GM10266 (cell line): ENCODE measurements around the gene CEP290.
"Not testable (repeated sequence)": the region's sequence is repeated elsewhere in the genome, so short reads cannot be mapped to it uniquely, and the experiment has no call there.

Source experiments
- DNase-seq: peaks from one replicate; pipeline ENCODE4 v3.0.0; 2012; ENCODE audit errors: extremely low spot score
- TF ChIP-seq, protein P1 (sequence below): IDR thresholded peaks from 2 replicates; pipeline ENCODE4 v1.5.1; 2012; ENCODE audit warnings: mild to moderate bottlenecking, low read depth; ENCODE audit not compliant: control insufficient read depth, insufficient read depth; ENCODE audit errors: missing control alignments

Gene CEP290

DNA sequence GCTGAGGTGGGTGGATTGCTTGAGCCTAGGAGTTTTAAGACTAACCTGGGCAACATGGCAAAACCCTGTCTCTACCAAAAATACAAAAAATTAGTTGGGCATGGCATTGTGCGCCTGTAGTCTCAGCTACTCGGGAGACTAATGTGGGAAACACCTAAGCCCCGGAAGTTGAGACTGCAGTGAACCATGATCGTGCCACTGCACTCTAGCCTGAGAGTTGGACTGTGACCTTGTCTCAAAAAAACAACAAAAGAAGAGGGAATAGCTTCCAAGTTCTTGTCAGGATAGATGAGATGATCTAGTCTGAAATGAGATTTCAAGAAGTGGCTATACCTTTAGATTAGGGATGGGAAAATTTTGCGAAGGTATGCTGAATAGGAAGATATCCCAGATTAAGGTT lies 97.9 kb downstream of the CEP290 start:
- TF ChIP-seq, protein P1, sequence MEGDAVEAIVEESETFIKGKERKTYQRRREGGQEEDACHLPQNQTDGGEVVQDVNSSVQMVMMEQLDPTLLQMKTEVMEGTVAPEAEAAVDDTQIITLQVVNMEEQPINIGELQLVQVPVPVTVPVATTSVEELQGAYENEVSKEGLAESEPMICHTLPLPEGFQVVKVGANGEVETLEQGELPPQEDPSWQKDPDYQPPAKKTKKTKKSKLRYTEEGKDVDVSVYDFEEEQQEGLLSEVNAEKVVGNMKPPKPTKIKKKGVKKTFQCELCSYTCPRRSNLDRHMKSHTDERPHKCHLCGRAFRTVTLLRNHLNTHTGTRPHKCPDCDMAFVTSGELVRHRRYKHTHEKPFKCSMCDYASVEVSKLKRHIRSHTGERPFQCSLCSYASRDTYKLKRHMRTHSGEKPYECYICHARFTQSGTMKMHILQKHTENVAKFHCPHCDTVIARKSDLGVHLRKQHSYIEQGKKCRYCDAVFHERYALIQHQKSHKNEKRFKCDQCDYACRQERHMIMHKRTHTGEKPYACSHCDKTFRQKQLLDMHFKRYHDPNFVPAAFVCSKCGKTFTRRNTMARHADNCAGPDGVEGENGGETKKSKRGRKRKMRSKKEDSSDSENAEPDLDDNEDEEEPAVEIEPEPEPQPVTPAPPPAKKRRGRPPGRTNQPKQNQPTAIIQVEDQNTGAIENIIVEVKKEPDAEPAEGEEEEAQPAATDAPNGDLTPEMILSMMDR, result no peak
- DNase-seq, result no peak

DNA sequence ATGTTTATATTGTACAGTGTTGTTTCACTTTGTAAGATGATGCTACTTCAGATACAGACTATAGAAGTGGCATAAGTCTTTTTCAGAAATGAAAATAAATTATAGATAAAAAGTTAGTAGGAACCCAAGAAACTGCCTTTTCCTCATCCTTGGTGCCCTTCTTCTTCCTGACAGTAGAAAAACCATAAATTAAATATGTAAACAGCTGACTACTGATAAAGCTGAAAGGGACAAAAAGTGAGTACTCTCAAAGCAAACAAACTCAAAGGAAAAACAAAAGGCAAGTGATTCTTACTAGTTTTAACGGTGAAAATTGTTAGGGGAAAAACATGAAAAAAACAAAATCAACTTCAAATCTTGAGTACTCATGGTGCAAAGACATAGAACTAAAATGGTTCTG lies 104.1 kb downstream of the CEP290 start:
- TF ChIP-seq, protein P1, result no peak

DNA sequence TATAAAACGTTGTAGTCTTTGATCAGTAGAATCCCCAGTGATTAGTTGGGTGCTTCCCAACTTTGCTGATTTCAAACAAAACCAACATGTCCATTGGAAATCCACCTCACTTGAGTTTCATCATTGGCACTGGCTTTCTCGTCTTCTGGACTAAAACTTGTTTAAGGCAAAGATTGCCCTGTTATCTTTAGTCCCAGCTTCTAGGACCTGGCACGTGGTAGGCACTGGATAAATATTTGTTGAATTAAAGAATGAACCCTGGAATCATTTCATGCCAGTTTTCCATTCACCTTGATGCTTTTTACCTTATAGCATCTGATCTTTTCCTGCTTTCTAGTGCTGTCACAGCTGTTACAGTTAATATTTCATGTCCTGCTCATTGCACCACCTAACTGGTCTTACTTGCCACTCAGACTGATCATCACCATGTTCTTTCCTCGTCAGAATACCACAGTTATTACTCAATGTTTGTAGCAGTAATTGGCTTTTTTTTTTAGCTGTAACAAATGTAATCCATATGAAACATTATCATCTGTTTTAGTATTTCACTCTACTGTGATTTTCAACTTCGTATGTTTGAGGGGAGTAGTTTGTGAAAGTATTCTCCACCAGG lies 105.4 kb downstream of the CEP290 start:
- TF ChIP-seq, protein P1, result no peak
- no peak for DNase-seq

More for the DNA sequence above, 104.1 kb downstream of the CEP290 start:
- DNase-seq, result no peak

DNA sequence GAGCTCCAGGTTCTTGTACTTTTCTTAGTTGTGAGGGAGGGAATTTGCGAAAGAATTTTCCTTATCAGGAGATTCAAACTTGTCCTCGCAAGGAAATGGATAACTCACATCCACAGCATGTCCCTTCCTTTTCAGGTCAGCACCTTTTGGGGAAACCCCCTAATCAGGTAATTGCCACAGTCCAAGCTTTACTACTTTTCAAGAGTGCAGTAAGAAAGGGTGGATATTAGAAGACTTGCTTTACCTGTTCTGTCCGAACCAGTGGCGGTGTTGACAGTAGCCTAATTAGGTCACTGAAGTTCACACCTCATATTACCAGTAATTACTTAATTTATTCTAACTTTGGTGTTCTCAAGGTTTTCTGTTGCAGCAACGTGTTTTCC lies 106.0 kb downstream of the CEP290 start:
- peak; percentile 14 for DNase-seq
- TF ChIP-seq, protein P1, result no peak

DNA sequence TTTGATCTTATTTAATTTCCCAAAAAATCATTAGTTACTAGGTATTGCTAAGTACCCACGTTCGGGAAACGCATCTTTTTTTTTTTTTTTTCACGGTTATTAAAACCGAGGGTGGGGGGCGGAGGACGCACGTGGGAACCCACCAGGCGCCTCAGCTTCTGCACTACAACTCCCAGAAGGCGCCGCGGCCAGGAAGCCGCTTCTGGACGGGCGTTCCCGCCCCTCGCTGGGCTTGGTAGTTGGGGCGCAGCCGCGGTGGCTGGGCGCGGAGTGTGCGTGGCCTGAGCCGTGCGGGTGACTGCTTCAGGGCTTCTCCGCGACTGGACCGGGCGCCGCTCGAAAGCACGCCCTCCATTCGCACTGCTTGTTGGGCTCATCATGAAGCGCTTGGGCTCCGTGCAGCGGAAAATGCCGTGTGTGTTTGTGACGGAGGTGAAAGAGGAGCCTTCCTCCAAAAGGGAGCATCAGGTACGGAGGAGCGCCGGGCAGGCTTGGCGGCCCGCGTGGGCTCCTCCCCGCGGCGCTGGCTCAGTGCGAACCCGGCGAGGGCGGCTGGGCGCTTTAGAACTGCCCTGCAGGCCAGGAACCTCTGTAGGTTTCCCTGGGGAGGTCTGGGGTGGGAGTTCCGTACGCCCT lies 106.5 kb downstream of the CEP290 start:
- peak; percentile 85 for DNase-seq
- TF ChIP-seq, protein P1, result peak; percentile 3

DNA sequence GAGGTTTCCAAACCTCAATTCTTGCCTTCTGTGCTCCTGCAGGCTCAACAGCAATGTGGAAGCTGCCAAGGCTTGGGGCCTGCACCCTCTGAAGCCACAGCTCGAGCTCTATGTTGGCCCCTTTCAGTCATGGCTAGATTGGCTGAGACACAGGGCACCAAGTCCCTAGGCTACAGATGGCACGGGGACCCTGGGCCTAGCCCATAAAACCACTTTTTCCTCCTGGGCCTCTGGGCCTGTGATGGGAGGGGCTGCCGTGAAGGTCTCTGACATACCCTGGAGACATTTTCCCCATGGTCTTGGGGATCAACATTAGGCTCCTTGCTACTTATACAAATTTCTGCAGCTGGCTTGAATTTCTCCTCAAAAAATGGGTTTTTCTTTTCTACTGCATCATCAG lies 110.7 kb downstream of the CEP290 start:
- not testable (repeated sequence) for DNase-seq

DNA sequence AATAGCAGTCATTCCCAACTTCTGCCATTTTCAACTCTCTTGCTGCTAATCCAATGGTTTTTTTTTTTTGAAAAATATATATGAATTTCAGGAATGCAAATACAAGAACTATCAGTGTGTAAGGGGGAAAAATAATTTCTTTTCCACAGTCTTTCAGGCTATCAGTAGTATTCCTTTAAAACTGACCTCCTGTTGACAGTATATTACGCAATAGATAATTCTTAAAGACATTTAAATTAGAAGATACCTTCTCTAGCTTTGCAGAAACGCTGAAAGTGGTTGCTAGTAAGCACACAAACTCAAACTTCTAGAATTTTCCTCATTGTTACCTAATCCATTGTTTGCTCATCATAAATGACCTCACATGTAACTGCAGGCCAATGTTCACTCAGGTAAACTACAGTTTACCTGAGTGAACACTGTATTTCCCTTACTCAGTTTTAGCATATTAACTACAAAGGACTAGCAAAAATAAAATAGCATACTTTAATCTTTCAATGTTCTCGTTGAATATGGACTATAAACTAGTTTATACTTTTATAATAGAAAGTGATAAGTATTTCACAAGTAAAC lies 112.7 kb downstream of the CEP290 start, which contains the start of gene C12orf50:
C12orf50 (minus strand) TSS at position 309 of the 573 bp plus-strand sequence. CDS start 2,439 bp downstream, outside the sequence.
- DNase-seq, result no peak
- TF ChIP-seq, protein P1, result no peak

DNA sequence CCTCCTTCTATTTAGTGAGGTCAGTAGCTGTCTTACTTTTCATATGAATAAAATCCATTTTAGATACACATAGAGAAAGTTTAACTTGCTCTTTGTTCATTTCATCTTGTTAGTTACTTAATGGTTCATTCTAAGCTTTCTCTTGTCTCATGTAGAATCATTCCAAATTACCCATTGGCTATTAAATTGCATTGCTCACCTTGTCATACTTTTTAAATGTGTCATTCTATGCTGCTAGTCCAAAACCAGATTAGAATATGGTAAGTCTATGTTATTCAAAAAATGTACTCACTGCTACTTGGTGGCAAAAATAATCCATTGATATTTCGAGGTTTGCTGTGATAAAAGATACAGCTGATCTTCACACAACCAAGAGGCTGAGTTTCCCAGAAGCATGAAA lies 115.7 kb downstream of the CEP290 start:
- TF ChIP-seq, protein P1, result no peak
- DNase-seq, result no peak
